ENCODE results near the gene PARVB.

Gene PARVB

GRCh38 chr22:44143579-44143978 is 119.5 kb downstream of the PARVB start:
- POLR2A ChIA-PET (ENCODE audit: low non-redundant PET): no interaction called here

GRCh38 chr22:44144046-44144569 is 120.0 kb downstream of the PARVB start:
- ChIA-PET POLR2A (ENCODE audit: low non-redundant PET) (no interaction called here), CTCF (no interaction called here)
- no peak for TF ChIP-seq CTCF (conservative IDR thresholded peaks at IDR 0.05; ENCODE audit: low read depth)
- H3K27ac ChIP-seq: no peak overlapping the region
- DNase-seq (ENCODE audit: low spot score): no peak

More at GRCh38 chr22:44143579-44143978, 119.5 kb downstream of the PARVB start:
- no peak overlapping the region for H3K27ac ChIP-seq
- no peak for TF ChIP-seq CTCF (conservative IDR thresholded peaks at IDR 0.05; ENCODE audit: low read depth)
- no peak for DNase-seq (ENCODE audit: low spot score)
- CTCF ChIA-PET: no interaction called here

GRCh38 chr22:44145544-44145943 is 121.4 kb downstream of the PARVB start:
- ChIA-PET CTCF (no interaction called here), POLR2A (ENCODE audit: low non-redundant PET) (no interaction called here)
- DNase-seq (ENCODE audit: low spot score): no peak
- no peak for TF ChIP-seq CTCF (conservative IDR thresholded peaks at IDR 0.05; ENCODE audit: low read depth)
- no peak overlapping the region for H3K27ac ChIP-seq

GRCh38 chr22:44146088-44146861 is 122.2 kb downstream of the PARVB start:
- CTCF ChIA-PET: no interaction called here
- TF ChIP-seq CTCF (conservative IDR thresholded peaks at IDR 0.05; ENCODE audit: low read depth): no peak
- DNase-seq (ENCODE audit: low spot score): no peak
- POLR2A ChIA-PET (ENCODE audit: low non-redundant PET): no interaction called here
- no peak overlapping the region for H3K27ac ChIP-seq

- no peak overlapping the region for H3K27ac ChIP-seq
- no peak for TF ChIP-seq CTCF (conservative IDR thresholded peaks at IDR 0.05; ENCODE audit: low read depth)
- ChIA-PET POLR2A (ENCODE audit: low non-redundant PET) (no interaction called here), CTCF (no interaction called here)
- no peak for DNase-seq (ENCODE audit: low spot score)
These were observed 123.0 kb downstream of the PARVB start for GRCh38 chr22:44147008-44147645.

GRCh38 chr22:44147821-44148574 is 123.9 kb downstream of the PARVB start:
- TF ChIP-seq CTCF (conservative IDR thresholded peaks at IDR 0.05; ENCODE audit: low read depth): no peak
- H3K27ac ChIP-seq: no peak overlapping the region
- no peak for DNase-seq (ENCODE audit: low spot score)
- ChIA-PET POLR2A (ENCODE audit: low non-redundant PET) (no interaction called here), CTCF (no interaction called here)
